GM21619 (cell line): ENCODE results near the gene EIF2S3B.
"Not testable (repeated sequence)": the region's sequence is repeated elsewhere in the genome, so short reads cannot be mapped to it uniquely, and the experiment has no call there.

ENCODE experiments used
- ATAC-seq: cut with Tn5 transposase; IDR thresholded peaks from one replicate; pipeline ENCODE4 v1.9.1; 2021; ENCODE audit not compliant: unreplicated experiment

Gene EIF2S3B

GRCh38 chr12:10505620-10506019 lies at the start of gene EIF2S3B:
Gene EIF2S3B (plus strand): TSS chr12:10505890. CDS start chr12:10505903, 13 bp downstream.
- ATAC-seq: no peak

GRCh38 chr12:10456856-10457255 lies 48.8 kb upstream of the EIF2S3B start:
- no peak for ATAC-seq

DNA sequence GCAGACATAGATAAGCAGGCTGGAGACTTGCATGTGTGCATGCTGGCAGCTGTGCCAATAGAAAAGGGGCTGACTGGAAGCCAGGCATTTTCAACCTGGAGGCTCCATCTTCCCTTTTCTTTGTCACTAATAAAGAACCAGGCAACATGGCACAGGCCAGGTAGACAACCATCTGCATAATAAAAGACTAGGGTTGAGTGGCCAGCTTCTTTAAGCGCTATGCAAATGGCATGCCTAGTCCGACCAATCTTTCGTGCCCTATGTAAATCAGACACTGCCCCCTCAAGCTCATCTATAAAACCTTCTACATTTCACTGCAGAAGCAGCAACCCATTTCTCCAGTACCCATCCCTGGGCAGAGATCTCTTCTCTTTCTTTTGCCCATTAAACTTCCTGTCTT lies 47.9 kb upstream of the EIF2S3B start:
- no peak for ATAC-seq

GRCh38 chr12:10466311-10466710 lies 39.4 kb upstream of the EIF2S3B start:
- no peak for ATAC-seq

- no peak for ATAC-seq
Measured at GRCh38 chr12:10469701-10470100, 36.0 kb upstream of the EIF2S3B start.

GRCh38 chr12:10472808-10473207 lies 32.9 kb upstream of the EIF2S3B start:
- ATAC-seq: not testable (repeated sequence)

- not testable (repeated sequence) for ATAC-seq
Measured at GRCh38 chr12:10481901-10482300, 23.8 kb upstream of the EIF2S3B start.

DNA sequence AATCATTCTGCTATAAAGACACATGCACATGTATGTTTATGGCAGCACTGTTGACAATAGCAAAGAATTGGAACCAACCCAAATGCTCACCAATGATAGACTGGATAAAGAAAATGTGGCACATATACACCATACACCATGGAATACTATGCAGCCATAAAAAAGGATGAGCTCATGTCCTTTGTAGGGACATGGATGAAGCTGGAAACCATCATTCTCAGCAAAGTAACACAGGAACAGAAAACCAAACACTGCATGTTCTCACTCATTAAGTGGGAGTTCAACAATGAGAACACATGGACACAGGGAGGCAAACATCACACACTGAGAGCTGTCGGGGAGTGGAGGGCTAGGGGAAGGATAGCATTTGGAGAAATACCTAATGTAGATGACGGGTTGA lies 18.4 kb upstream of the EIF2S3B start:
- ATAC-seq: not testable (repeated sequence)

GRCh38 chr12:10491766-10492165 lies 13.9 kb upstream of the EIF2S3B start:
- no peak for ATAC-seq

DNA sequence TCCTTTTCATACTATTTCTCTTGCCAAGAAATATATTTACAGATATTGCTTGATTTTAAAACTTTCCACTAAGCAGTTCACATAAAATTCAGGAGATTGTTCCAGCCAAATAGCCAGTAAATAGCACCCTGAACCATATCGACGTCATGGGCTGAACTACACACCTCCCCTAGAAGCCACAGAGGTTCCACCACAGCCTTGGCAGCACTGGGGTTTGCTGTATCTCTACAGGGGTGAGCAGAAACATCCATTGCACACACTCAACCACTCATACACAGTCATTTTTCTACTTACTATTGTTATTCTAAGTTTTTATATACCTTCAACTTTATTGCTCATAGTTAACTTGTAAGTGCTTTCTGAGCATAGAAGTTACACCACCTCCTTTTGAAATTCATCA lies 8.1 kb upstream of the EIF2S3B start:
- no peak for ATAC-seq

DNA sequence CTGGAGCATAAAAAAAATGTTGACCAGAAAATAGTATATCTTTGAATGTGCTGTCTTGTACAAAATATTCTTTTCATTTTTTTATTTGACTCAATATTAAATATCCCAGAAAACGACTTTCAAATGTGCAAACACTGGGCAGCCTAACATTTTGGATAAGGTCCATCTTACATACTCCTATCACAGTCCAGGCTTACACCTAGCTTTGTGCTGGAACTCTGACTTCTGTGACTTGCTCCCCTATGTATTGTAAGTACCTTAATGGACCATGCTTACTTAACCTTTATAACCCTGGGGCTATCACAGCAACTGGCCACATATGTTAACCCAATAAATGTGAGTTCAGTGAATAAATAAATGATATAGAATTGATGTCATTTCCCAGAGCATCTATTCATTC lies 7.6 kb upstream of the EIF2S3B start:
- no peak for ATAC-seq

- ATAC-seq: no peak
Measured at GRCh38 chr12:10501030-10501429, 4.7 kb upstream of the EIF2S3B start.

GRCh38 chr12:10503460-10503859 lies 2.2 kb upstream of the EIF2S3B start:
- no peak for ATAC-seq

DNA sequence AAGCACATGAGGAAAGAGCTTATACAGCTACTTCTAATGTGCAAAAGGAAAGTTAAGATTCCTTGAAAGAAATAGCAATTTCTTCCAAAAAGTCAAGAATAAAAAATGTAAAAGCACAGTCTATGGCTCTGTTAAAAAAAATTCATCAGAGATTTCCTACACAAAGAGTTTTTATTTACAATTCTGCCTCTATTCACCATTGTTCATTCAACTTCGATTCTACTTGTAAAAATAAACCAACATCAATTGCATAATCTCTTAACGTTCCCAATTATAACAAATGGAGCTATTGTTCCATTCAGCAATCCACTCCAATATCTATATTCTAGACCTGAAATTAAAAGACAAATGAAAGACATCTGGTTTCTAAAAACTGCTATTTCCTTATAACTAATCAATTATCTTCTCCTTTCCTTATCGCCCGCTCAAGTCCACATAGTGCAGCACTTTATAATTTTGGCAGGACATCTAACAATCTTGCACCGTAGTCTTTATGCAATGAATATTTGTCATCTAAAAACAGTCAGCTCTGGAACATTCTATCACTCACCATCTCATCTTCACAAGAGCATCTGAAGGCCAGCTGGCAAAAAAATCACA lies 6.2 kb downstream of the EIF2S3B start:
- ATAC-seq: no peak

GRCh38 chr12:10512798-10513197 lies 7.1 kb downstream of the EIF2S3B start:
- ATAC-seq: no peak

GRCh38 chr12:10521555-10521954 lies 15.9 kb downstream of the EIF2S3B start:
- no peak for ATAC-seq

GRCh38 chr12:10528174-10528953 lies 22.7 kb downstream of the EIF2S3B start:
- ATAC-seq: no peak

GRCh38 chr12:10529603-10530002 lies 23.9 kb downstream of the EIF2S3B start:
- ATAC-seq: no peak

GRCh38 chr12:10537721-10538120 lies 32.0 kb downstream of the EIF2S3B start:
- ATAC-seq: no peak

GRCh38 chr12:10540776-10541205 lies 35.1 kb downstream of the EIF2S3B start:
- peak; percentile 96 for ATAC-seq

- ATAC-seq: no peak
Measured at GRCh38 chr12:10543499-10543898, 37.8 kb downstream of the EIF2S3B start.

DNA sequence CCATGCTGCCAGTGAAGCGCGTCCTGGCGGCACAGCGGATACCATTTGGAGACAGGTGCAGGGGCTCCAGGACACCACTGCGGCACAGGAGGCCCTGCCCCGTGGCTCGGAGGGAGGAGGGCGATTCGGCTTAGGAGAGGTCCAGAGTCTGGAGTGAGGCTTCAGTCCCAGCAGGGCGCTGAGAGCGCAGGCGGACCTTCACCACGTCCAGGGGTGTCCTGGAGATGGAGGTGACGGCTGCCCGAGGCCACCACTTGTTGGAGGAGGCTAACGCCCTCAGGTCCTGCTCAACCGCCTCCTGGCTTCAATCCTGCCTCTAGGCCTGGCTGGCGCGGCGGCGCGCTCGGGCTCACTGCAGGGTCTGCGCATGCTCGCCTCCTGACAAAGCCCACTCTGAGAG lies 45.7 kb downstream of the EIF2S3B start:
- ATAC-seq: no peak

- no peak for ATAC-seq
Measured at GRCh38 chr12:10553148-10553547, 47.5 kb downstream of the EIF2S3B start.
